Right atrium auricular region (tissue), 2 donors: Measurements from ENCODE around the gene ABHD2. TPM values are rescaled to one million over a fixed set of nuclear protein-coding genes. Genes with fewer than 3 reads are reported as not detected.
A peak's percentile ranks its signal among the peaks of the same experiment; 100 is the strongest.

Experiments used
- DNase-seq: peaks from one replicate; pipeline ENCODE4 v3.0.0-alpha.2; 2019; ENCODE audit warnings: low spot score
- H3K27ac ChIP-seq, 2 donors: fragments of 200-600 bp; sonication (generic); 1 replicate in 1 of 2; 2 replicates in 1 of 2; pipeline ENCODE4 v1.5.1; 2016 to 2019
- H3K27me3 ChIP-seq, 2 donors: fragments of 200-600 bp; sonication (generic); one replicate each; pipeline versions ENCODE4 v1.5.1 to v1.6.0; 2017 to 2019
- H3K36me3 ChIP-seq: fragments of 200-600 bp; sonication (generic); one replicate; pipeline ENCODE4 v1.5.1; 2016
- H3K4me1 ChIP-seq, 2 donors: fragments of 200-600 bp; sonication (generic); one replicate each; pipeline versions ENCODE4 v1.5.1 to v1.6.0; 2017 to 2019
- H3K4me3 ChIP-seq, 2 donors: fragments of 200-600 bp; sonication (generic); 1 replicate in 1 of 2; 2 replicates in 1 of 2; pipeline ENCODE4 v1.5.1; 2017 to 2019; ENCODE audit warnings: mild to moderate bottlenecking in 1 of 2, moderate library complexity in 1 of 2
- H3K9me3 ChIP-seq, 2 donors: fragments of 200-600 bp; sonication (generic); one replicate each; pipeline ENCODE4 v1.5.1; 2019
- total RNA-seq, 2 donors: library from RNA; depleted of rRNA; stranded (reverse); fragments of >200 nt; gene quantifications; one replicate each; pipeline ENCODE4 v1.1.0, GENCODE V29; 2016
- TF ChIP-seq, protein P1 (sequence below), 2 donors: fragments of 200-600 bp; sonication (generic); IDR thresholded peaks; one replicate each; pipeline ENCODE4 v1.5.1; 2019; ENCODE audit warnings: antibody characterized with exemption in 2 of 2

The ABHD2 gene
- total RNA-seq, 2 donors from 2014 or later: 115 to 118 TPM

DNA sequence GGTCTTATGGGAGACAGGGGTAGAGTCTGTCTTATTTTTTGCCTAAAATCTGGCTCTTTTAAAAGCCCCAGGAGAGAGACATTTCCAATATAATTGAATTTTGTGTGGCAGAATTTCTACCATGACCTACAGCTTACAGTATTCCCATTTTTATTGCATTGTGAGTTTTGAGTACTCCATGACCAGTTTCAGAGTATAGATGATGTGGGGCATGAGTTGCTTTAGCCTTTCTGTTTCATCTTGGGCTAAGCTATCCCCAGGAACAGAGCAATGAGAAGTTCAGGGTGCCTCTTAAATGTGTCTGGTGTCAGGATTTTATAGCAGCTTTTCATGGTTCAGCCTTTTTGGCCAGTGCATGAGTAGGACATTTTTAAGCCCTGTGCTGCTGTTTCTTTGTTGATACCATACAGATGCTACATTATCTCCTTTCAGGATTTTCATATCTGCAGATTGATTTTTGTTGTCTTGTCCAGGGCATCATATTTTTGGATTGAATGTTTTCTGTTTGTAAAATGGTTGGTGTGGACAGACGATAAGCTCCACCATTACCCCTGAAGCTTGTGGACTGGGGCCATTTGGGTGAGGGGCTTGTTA lies 3.5 kb downstream of the ABHD2 start:
- Histone ChIP-seq H3K4me1 (peaks cover 0 to 85% of the 10 kb centered on the region in 2 donors), H3K4me3 (peak overlapping the region; percentile 27 to 72), H3K27me3 (no peaks in the 10 kb centered on the region), H3K9me3 (no peaks in the 10 kb centered on the region), H3K36me3 (no peaks in the 10 kb centered on the region), H3K27ac (peak overlapping the region; percentile 93 to 95)
- no peak for DNase-seq
- TF ChIP-seq, protein P1, sequence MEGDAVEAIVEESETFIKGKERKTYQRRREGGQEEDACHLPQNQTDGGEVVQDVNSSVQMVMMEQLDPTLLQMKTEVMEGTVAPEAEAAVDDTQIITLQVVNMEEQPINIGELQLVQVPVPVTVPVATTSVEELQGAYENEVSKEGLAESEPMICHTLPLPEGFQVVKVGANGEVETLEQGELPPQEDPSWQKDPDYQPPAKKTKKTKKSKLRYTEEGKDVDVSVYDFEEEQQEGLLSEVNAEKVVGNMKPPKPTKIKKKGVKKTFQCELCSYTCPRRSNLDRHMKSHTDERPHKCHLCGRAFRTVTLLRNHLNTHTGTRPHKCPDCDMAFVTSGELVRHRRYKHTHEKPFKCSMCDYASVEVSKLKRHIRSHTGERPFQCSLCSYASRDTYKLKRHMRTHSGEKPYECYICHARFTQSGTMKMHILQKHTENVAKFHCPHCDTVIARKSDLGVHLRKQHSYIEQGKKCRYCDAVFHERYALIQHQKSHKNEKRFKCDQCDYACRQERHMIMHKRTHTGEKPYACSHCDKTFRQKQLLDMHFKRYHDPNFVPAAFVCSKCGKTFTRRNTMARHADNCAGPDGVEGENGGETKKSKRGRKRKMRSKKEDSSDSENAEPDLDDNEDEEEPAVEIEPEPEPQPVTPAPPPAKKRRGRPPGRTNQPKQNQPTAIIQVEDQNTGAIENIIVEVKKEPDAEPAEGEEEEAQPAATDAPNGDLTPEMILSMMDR (IDR thresholded peaks at IDR 0.05): no peak

DNA sequence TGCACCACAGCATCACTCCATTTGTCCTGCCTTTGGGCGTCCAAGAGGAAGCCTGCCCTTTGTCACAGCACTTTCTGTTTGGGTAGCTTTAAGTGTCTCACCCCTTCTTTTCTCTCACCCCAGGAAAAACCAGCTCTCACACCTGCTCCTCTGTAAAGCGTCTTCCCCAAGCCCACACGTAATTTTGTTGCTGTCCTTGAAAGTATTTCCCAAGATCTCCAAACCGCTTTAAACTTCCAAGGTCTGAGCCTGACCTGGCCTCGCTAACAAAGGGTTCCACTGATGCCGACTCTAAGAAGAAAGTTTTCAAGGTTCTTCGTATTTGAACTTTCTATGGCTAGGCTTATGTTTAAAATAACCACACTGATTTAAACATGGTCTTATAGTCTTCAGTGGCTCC lies 5.3 kb downstream of the ABHD2 start:
- Histone ChIP-seq H3K27ac (peak overlapping the region; percentile 93 to 95), H3K4me1 (peaks cover 0 to 91% of the 10 kb centered on the region in 2 donors), H3K36me3 (no peaks in the 10 kb centered on the region), H3K4me3 (no peak overlapping the region), H3K27me3 (no peaks in the 10 kb centered on the region), H3K9me3 (no peaks in the 10 kb centered on the region)
- DNase-seq: no peak
- TF ChIP-seq, protein P1 (IDR thresholded peaks at IDR 0.05): no peak

DNA sequence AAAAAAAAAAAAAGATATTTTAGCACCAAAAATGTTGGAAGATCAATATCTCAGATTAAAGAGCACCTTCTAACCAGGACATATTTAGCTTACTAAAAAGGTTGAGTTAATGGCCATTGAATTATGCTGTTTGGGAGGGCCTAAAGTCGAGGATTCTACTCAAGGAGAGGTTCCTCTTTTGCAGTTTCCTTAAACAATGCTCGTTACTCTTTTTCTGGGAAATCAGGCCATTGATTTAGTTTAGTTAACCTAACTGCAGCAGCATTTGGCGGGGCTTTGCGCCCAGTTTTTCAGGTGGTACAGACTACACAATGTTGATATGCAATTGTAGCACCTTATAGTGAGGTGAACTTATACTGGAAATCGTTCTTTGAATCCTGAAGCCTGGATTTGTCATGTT lies 6.8 kb downstream of the ABHD2 start:
- no peaks in the 10 kb centered on the region for H3K36me3 ChIP-seq
- peak overlapping the region; percentile 93 to 95 for H3K27ac ChIP-seq
- H3K4me1 ChIP-seq: peaks cover 0 to 93% of the 10 kb centered on the region in 2 donors
- H3K9me3 ChIP-seq: no peaks in the 10 kb centered on the region
- H3K27me3 ChIP-seq: no peaks in the 10 kb centered on the region
- DNase-seq: no peak
- no peak overlapping the region for H3K4me3 ChIP-seq
- TF ChIP-seq, protein P1 (IDR thresholded peaks at IDR 0.05): no peak

DNA sequence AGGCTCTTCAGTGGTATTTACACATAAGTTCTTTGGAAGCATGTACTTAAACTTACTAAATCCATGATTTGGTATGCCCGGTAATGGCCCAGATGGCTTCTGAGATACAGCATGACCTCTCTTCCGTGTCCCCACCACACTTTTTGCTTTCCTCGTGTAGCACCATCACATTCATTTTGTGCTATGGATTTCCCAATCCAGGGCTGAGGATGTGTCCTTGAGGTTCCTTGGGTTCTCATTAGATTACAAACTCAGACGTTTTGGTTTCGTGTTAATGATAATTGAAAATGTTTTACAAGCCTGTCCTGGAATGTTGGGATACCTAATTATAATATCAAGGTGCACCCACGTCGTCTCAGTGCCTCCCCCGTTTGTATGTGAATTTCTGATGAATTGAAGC lies 7.3 kb downstream of the ABHD2 start:
- Histone ChIP-seq H3K9me3 (no peaks in the 10 kb centered on the region), H3K4me1 (peaks cover 0 to 93% of the 10 kb centered on the region in 2 donors), H3K4me3 (no peak overlapping the region), H3K27me3 (no peaks in the 10 kb centered on the region), H3K36me3 (no peaks in the 10 kb centered on the region), H3K27ac (peak overlapping the region; percentile 93 to 95)
- DNase-seq: no peak
- TF ChIP-seq, protein P1 (IDR thresholded peaks at IDR 0.05): no peak

DNA sequence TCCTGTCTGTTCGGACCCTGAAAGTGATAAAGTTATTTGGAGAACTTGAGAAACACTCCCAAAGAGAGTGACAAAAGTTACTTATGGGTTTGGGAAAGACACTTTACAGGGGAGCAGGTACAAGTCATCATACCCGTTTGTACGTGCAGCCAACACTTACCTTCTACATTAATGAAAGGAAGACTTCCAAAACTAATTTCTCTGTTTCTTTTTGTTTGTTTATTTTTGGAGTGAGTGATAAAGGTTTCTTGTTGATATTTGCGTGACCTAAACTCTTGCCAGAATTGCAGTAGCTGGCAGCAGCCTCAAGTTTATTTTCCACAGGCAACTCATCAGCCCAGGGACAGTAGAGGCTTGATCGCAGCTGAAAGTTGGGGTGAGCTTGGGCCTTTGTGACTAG lies 8.4 kb downstream of the ABHD2 start:
- TF ChIP-seq, protein P1 (IDR thresholded peaks at IDR 0.05): no peak
- no peaks in the 10 kb centered on the region for H3K9me3 ChIP-seq
- peak overlapping the region; percentile 93 to 95 for H3K27ac ChIP-seq
- H3K4me3 ChIP-seq: no peak overlapping the region
- H3K27me3 ChIP-seq: no peaks in the 10 kb centered on the region
- H3K4me1 ChIP-seq: peaks cover 0 to 99% of the 10 kb centered on the region in 2 donors
- H3K36me3 ChIP-seq: no peaks in the 10 kb centered on the region
- DNase-seq: no peak

DNA sequence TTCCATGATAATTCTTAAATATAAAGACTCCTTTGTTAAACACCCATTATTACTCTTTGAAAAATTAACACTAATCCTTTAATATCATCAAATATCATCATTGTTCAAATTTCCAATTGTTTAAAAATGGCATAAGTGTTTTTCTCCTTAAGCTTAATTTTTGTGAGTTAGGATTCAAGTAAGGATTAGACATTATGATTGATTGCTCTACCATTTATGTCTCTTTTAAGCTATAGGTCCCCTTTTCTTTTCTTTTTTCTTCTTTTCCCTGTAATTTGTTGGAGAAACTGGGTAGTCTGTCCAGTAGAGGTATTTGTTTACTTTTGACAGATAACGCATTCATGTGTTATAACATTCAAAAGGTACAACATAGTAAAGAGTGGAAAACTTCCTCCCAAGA lies 9.1 kb downstream of the ABHD2 start:
- Histone ChIP-seq H3K27me3 (no peaks in the 10 kb centered on the region), H3K36me3 (no peaks in the 10 kb centered on the region), H3K4me3 (no peak overlapping the region), H3K9me3 (no peaks in the 10 kb centered on the region), H3K27ac (peak overlapping the region; percentile 93 to 95), H3K4me1 (peaks cover 0 to 99% of the 10 kb centered on the region in 2 donors)
- no peak for DNase-seq
- TF ChIP-seq, protein P1 (IDR thresholded peaks at IDR 0.05): no peak
